ENCODE results near the gene NOTCH1.

The NOTCH1 gene

GRCh38 chr9:136544964-136545691, 720 bp downstream of the NOTCH1 start:
- peak; percentile 33 for DNase-seq (ENCODE audit: low read depth)

GRCh38 chr9:136544548-136544963, 1.3 kb downstream of the NOTCH1 start:
- no peak for DNase-seq (ENCODE audit: low read depth)

GRCh38 chr9:136543830-136544547, 1.9 kb downstream of the NOTCH1 start:
- DNase-seq (ENCODE audit: low read depth), result no peak

- DNase-seq (ENCODE audit: low read depth), result no peak
Observed at GRCh38 chr9:136543280-136543679, 2.6 kb downstream of the NOTCH1 start.

GRCh38 chr9:136542241-136543040, 3.4 kb downstream of the NOTCH1 start:
- DNase-seq (ENCODE audit: low read depth), result no peak

GRCh38 chr9:136541709-136542108, 4.1 kb downstream of the NOTCH1 start:
- no peak for DNase-seq (ENCODE audit: low read depth)

GRCh38 chr9:136541179-136541578, 4.7 kb downstream of the NOTCH1 start:
- no peak for DNase-seq (ENCODE audit: low read depth)

- peak; percentile 82 for DNase-seq (ENCODE audit: low read depth)
Observed at GRCh38 chr9:136539427-136540421, 6.1 kb downstream of the NOTCH1 start.

- DNase-seq (ENCODE audit: low read depth), result peak; percentile 49
Observed at GRCh38 chr9:136538599-136539426, 7.0 kb downstream of the NOTCH1 start.

GRCh38 chr9:136537896-136538598, 7.8 kb downstream of the NOTCH1 start:
- DNase-seq (ENCODE audit: low read depth), result no peak

GRCh38 chr9:136537411-136537810, 8.4 kb downstream of the NOTCH1 start:
- no peak for DNase-seq (ENCODE audit: low read depth)

- no peak for DNase-seq (ENCODE audit: low read depth)
Observed at GRCh38 chr9:136536721-136537241, 9.1 kb downstream of the NOTCH1 start.

GRCh38 chr9:136536051-136536720, 9.7 kb downstream of the NOTCH1 start:
- DNase-seq (ENCODE audit: low read depth), result no peak

- DNase-seq (ENCODE audit: low read depth), result no peak
Observed at GRCh38 chr9:136535070-136535469, 10.8 kb downstream of the NOTCH1 start.

GRCh38 chr9:136534366-136534765, 11.5 kb downstream of the NOTCH1 start:
- no peak for DNase-seq (ENCODE audit: low read depth)

GRCh38 chr9:136533775-136534157, 12.1 kb downstream of the NOTCH1 start:
- DNase-seq (ENCODE audit: low read depth), result peak; percentile 63

- DNase-seq (ENCODE audit: low read depth), result peak; percentile 54
Observed at GRCh38 chr9:136532799-136533774, 12.8 kb downstream of the NOTCH1 start.
